H1 (cell line): ENCODE results near the gene CRABP2. TPM values are rescaled to one million over a fixed set of nuclear protein-coding genes. Genes with fewer than 3 reads are reported as not detected.

Source experiments
- CTCF ChIA-PET: fragments of 300-600 bp; sonication (Branson Sonifier 250); formaldehyde crosslinking; loops from one replicate; lab custom pipeline; 2021; ENCODE audit not compliant: partially characterized antibody; lab: Charles Lee
- POLR2A ChIA-PET: fragments of 300-600 bp; sonication (Branson Sonifier 250); formaldehyde crosslinking; loops from one replicate; lab custom pipeline; 2021; ENCODE audit warnings: inconsistent platforms; ENCODE audit not compliant: partially characterized antibody; lab: Charles Lee
- DNase-seq, 2 experiments: peaks; one replicate each; pipeline versions ENCODE4 v3.0.0 to v3.0.0-alpha.2; 2010 to 2022; ENCODE audit warnings: low spot score in 2 of 2, low read depth in 1 of 2, mixed read lengths in 1 of 2
- FAIRE-seq: peaks from 2 replicates; lab custom pipeline; 2011; peaks lifted over from hg19 to GRCh38; lab: Jason Lieb, UNC
- H2AFZ ChIP-seq: 2 replicates; pipeline ENCODE4 v1.8.1; 2012; ENCODE audit warnings: low read length, inconsistent platforms
- H2AK5ac ChIP-seq: 2 replicates; pipeline ENCODE4 v1.6.1; 2013; ENCODE audit warnings: low read depth, low read length
- H2BK120ac ChIP-seq: replicated peaks from 2 replicates; pipeline ENCODE3; 2013; ENCODE audit warnings: low read depth, low read length, inconsistent platforms
- H2BK12ac ChIP-seq: 2 replicates; pipeline ENCODE4 v1.6.1; 2013; ENCODE audit warnings: low read depth, low read length
- H2BK15ac ChIP-seq: 2 replicates; pipeline ENCODE4 v1.6.1; 2013; ENCODE audit warnings: low read length
- H2BK20ac ChIP-seq: 2 replicates; pipeline ENCODE4 v1.6.1; 2013; ENCODE audit warnings: low read length
- H2BK5ac ChIP-seq: 2 replicates; pipeline ENCODE4 v1.6.1; 2013; ENCODE audit warnings: low read depth, low read length
- H3K14ac ChIP-seq: 2 replicates; pipeline ENCODE4 v1.6.1; 2013; ENCODE audit warnings: inconsistent platforms; ENCODE audit not compliant: insufficient read length
- H3K18ac ChIP-seq: 2 replicates; pipeline ENCODE4 v1.6.1; 2013; ENCODE audit warnings: low read length; ENCODE audit errors: extremely low read depth
- H3K23ac ChIP-seq: 2 replicates; pipeline ENCODE4 v1.6.1; 2013; ENCODE audit warnings: inconsistent platforms; ENCODE audit not compliant: insufficient read length
- H3K23me2 ChIP-seq: 2 replicates; pipeline ENCODE4 v1.6.1; 2013; ENCODE audit warnings: low read depth, low read length
- H3K27ac ChIP-seq: 2 replicates; pipeline ENCODE4 v1.6.1; 2011; ENCODE audit warnings: low read depth, low read length, inconsistent platforms
- H3K27me3 ChIP-seq, 4 experiments: replicated peaks in 1 of 4; 1 replicate in 1 of 4; 2 replicates in 3 of 4; pipeline versions ENCODE4 v1.6.1 to v1.8.1; 2011 to 2013; ENCODE audit warnings: low read length in 3 of 4, mild to moderate bottlenecking in 3 of 4, inconsistent platforms in 2 of 4, mixed read lengths in 2 of 4, moderate library complexity in 1 of 4; ENCODE audit not compliant: control insufficient read depth in 3 of 4, insufficient read depth in 3 of 4; ENCODE audit errors: extremely low read depth in 1 of 4
- H3K36me3 ChIP-seq, 4 experiments: 2 replicates each; pipeline versions ENCODE4 v1.6.1 to v1.8.1; 2011 to 2013; ENCODE audit warnings: mild to moderate bottlenecking in 4 of 4, low read length in 3 of 4, moderate library complexity in 2 of 4, control low read depth in 1 of 4, inconsistent platforms in 1 of 4; ENCODE audit not compliant: insufficient read depth in 4 of 4, control insufficient read depth in 2 of 4
- H3K4ac ChIP-seq: replicated peaks from 2 replicates; pipeline ENCODE3; 2013; ENCODE audit warnings: low read length, low read depth, mixed read lengths, inconsistent platforms; ENCODE audit not compliant: insufficient read length
- H3K4me1 ChIP-seq, 4 experiments: replicated peaks in 1 of 4; 1 replicate in 1 of 4; 2 replicates in 3 of 4; pipeline versions ENCODE4 v1.6.1 to v1.8.1; 2011 to 2013; ENCODE audit warnings: low read length in 3 of 4, inconsistent platforms in 2 of 4, mixed read lengths in 1 of 4; ENCODE audit not compliant: insufficient read depth in 4 of 4, control insufficient read depth in 3 of 4
- H3K4me2 ChIP-seq, 2 experiments: 2 replicates each; pipeline versions ENCODE4 v1.6.1 to v1.8.1; 2011 to 2013; ENCODE audit warnings: low read depth in 2 of 2, low read length in 2 of 2, control low read depth in 1 of 2, inconsistent platforms in 1 of 2, mild to moderate bottlenecking in 1 of 2; ENCODE audit not compliant: insufficient read depth in 1 of 2
- H3K4me3 ChIP-seq, 4 experiments: fragments of 200-600, 300-600 bp in 1 of 4; sonication (generic), shearing (Covaris generic), sonication (Bioruptor Twin) in 1 of 4; 2 replicates each; pipeline versions ENCODE4 v1.5.1 to v1.8.1; 2011 to 2016; ENCODE audit warnings: low read length in 4 of 4, low read depth in 3 of 4, control low read depth in 2 of 4, inconsistent platforms in 2 of 4, mild to moderate bottlenecking in 2 of 4, mixed read lengths in 1 of 4, moderate library complexity in 1 of 4; ENCODE audit not compliant: insufficient read depth in 2 of 4; ENCODE audit errors: extremely low read depth in 1 of 4
- H3K56ac ChIP-seq: replicated peaks from 2 replicates; pipeline ENCODE3; 2013; ENCODE audit warnings: low read depth, mild to moderate bottlenecking, mixed read lengths, low read length, inconsistent platforms; ENCODE audit not compliant: insufficient read length
- H3K79me1 ChIP-seq: 2 replicates; pipeline ENCODE4 v1.6.1; 2013; ENCODE audit warnings: low read depth, low read length, control low read depth
- H3K79me2 ChIP-seq, 2 experiments: 2 replicates each; pipeline versions ENCODE4 v1.6.1 to v1.8.1; 2012 to 2013; ENCODE audit warnings: low read length in 2 of 2, mild to moderate bottlenecking in 2 of 2, inconsistent platforms in 1 of 2; ENCODE audit not compliant: insufficient read depth in 2 of 2, control insufficient read depth in 1 of 2
- H3K9ac ChIP-seq, 4 experiments: replicated peaks in 1 of 4; 1 replicate in 1 of 4; 2 replicates in 3 of 4; pipeline versions ENCODE4 v1.6.1 to v1.8.1; 2011 to 2013; ENCODE audit warnings: low read depth in 3 of 4, low read length in 3 of 4, control low read depth in 2 of 4, mild to moderate bottlenecking in 2 of 4, moderate library complexity in 2 of 4, inconsistent platforms in 1 of 4; ENCODE audit errors: extremely low read depth in 1 of 4
- H3K9me3 ChIP-seq, 2 experiments: 2 replicates each; pipeline versions ENCODE4 v1.6.1 to v1.8.1; 2012 to 2013; ENCODE audit warnings: mild to moderate bottlenecking in 2 of 2, moderate library complexity in 2 of 2, control low read depth in 1 of 2, inconsistent platforms in 1 of 2, low read depth in 1 of 2, low read length in 1 of 2, mixed read lengths in 1 of 2; ENCODE audit not compliant: insufficient read depth in 2 of 2
- H4K20me1 ChIP-seq, 2 experiments: replicated peaks in 1 of 2; 2 replicates each; pipeline versions ENCODE3 to v1.8.1; 2011 to 2013; ENCODE audit warnings: inconsistent platforms in 2 of 2, low read length in 2 of 2, mild to moderate bottlenecking in 1 of 2; ENCODE audit not compliant: insufficient read depth in 2 of 2, control insufficient read depth in 1 of 2
- H4K5ac ChIP-seq: 2 replicates; pipeline ENCODE4 v1.6.1; 2013; ENCODE audit warnings: low read length, low read depth, mixed read lengths, inconsistent platforms; ENCODE audit not compliant: insufficient read length
- H4K8ac ChIP-seq: 2 replicates; pipeline ENCODE4 v1.8.0; 2013; ENCODE audit warnings: mild to moderate bottlenecking, moderate library complexity, low read length, inconsistent platforms; ENCODE audit not compliant: insufficient read depth; ENCODE audit errors: extremely low read depth
- H4K91ac ChIP-seq: replicated peaks from 2 replicates; pipeline ENCODE3; 2013; ENCODE audit warnings: low read length, mixed read lengths, inconsistent platforms; ENCODE audit not compliant: insufficient read length
- POLR2A ChIP-seq, 2 experiments: IDR thresholded peaks; 1 replicate in 1 of 2; 2 replicates in 1 of 2; pipeline ENCODE4 v1.6.1; 2011; ENCODE audit warnings: low read depth in 2 of 2, low read length in 2 of 2, mild to moderate bottlenecking in 2 of 2; ENCODE audit errors: control extremely low read depth in 1 of 2
- POLR2AphosphoS5 ChIP-seq: IDR thresholded peaks from 2 replicates; pipeline ENCODE4 v1.6.1; 2011; ENCODE audit warnings: low read depth, low read length
- WGBS, 2 experiments: shearing (Covaris generic) in 1 of 2; methylation state at CpG; one replicate each; pipeline versions ENCODE4 v1.1.6 to v1.1.7; 2013 to 2015; ENCODE audit warnings: low lambda C conversion rate in 2 of 2, mixed read lengths in 2 of 2, inconsistent platforms in 1 of 2, low coverage in 1 of 2, missing lambda C conversion rate in 1 of 2; ENCODE audit not compliant: insufficient replicate concordance in 2 of 2, insufficient coverage in 1 of 2, insufficient read length in 1 of 2; ENCODE audit errors: extremely low coverage in 1 of 2, missing lambda C conversion rate in 1 of 2; 5-methylcytosine and 5-hydroxymethylcytosine counted together
- polyA plus RNA-seq, 7 experiments: library from polyadenylated mRNA; depleted of rRNA in 3 of 7; stranded (reverse) in 5 of 7; unstranded in 2 of 7; fragments of >200 nt in 5 of 7; fragments of 200-250 nt in 2 of 7; gene quantifications; 1 replicate in 5 of 7; 2 replicates in 1 of 7; 4 replicates in 1 of 7; pipeline versions ENCODE4 v1.2.1 to v1.2.3, GENCODE V29; 2011 to 2013; ENCODE audit warnings: missing spikeins in 2 of 7, mixed read lengths in 2 of 7
- total RNA-seq: library from RNA; stranded (reverse); fragmentation: NEBNext Ultra II Directional; extraction: Animal tissue kit (Norgen Biotek cat#: 25700); gene quantifications from 2 replicates; pipeline ENCODE4 v1.2.1, GENCODE V29; 2021
- TF ChIP-seq, protein P1 (sequence below): IDR thresholded peaks from 2 replicates; pipeline ENCODE4 v1.6.1; 2012; ENCODE audit warnings: low read length, inconsistent platforms

The CRABP2 gene
- total and polyA plus RNA-seq, 2 of the 8 experiments (the other 6 are each of a cell fraction or from before 2014, with no cell fraction given): 69.2 to 119 TPM

DNA sequence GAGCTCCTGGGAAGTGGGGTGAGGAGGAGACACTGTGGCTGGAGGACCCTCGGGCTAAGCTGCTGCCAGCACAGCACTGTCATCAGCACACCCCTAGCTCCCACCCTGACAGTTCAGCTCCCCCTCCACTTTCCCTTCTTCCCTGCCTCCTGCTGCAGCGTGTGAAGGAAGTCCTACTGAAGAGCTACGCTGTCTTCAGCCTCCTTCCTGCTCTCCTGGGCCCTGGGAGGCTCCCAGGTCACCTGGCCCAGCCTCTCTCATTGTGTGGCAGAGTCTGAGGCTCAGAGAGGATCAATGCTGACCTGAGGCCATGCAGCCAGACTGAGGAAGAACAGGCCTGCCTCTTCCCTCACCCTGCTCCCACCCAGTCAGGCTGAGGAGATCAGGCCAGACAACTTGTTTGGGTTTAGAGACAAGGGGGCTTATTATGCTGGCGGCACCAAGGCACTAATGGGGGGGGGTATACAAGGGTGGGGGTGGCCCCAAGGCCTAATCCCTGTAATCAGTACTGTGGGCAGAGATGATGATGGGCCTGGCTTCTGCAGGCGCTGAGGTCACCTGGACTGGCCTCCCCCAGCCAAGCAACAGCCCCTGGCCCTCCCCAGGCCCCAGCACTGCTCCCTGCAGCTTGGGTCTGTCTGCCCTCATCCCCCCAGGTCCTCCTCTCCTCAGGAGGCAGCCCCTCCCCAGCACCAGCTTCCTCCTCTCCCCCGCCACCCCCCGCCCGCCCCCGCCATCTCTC lies 37.2 kb downstream of the CRABP2 start:
- Histone ChIP-seq H3K23me2 (peaks cover 2% of the 10 kb centered on the region; the same call in 1 of the 2 replicates), H3K4ac (peak overlapping the region; percentile 70), H2BK12ac (peak overlapping the region; percentile 10; the same call in 1 of the 2 replicates), H4K8ac (no peak overlapping the region), H2BK15ac (peak overlapping the region; percentile 29), H2BK120ac (no peak overlapping the region), H3K27ac (no peak overlapping the region), H3K18ac (peak overlapping the region; percentile 86), H4K20me1 (peaks cover 0 to 1% of the 10 kb centered on the region in 2 experiments), H2BK20ac (no peak overlapping the region), H3K9ac (no peak overlapping the region), H3K4me2 (peak overlapping the region in 1 of 2 experiments; percentile 53; a peak in 3 of 4 replicates), H2AFZ (no peak overlapping the region), H3K56ac (no peak overlapping the region), H3K9me3 (no peaks in the 10 kb centered on the region), H3K27me3 (no peaks in the 10 kb centered on the region), H2BK5ac (peak overlapping the region; percentile 62), H3K4me1 (peaks cover 5 to 68% (median 52%) of the 10 kb centered on the region in 4 experiments), H4K5ac (peak overlapping the region; percentile 25), H4K91ac (peak overlapping the region; percentile 86), H3K14ac (no peak overlapping the region), H3K23ac (no peak overlapping the region), H3K79me1 (peaks cover 7% of the 10 kb centered on the region; the same call in 1 of the 2 replicates), H3K79me2 (peaks cover 0 to 9% of the 10 kb centered on the region in 2 experiments; a peak in 2 of 4 replicates), H2AK5ac (peak overlapping the region; percentile 99), H3K36me3 (peaks cover 4 to 23% (median 12%) of the 10 kb centered on the region in 4 experiments; a peak in 7 of 8 replicates), H3K4me3 (no peak overlapping the region)
- no peak for FAIRE-seq
- CTCF ChIA-PET: interaction anchor here (0.7 to 66.0 kb wide), 6 partner anchors 9 to 260 kb away, joined by 3 to 4284 read pairs (median 5); partner anchors contain the start of genes CRABP2, ISG20L2, METTL25B and NES
- WGBS, 2 experiments: 52% methylated on average over 4 of the region's 9 CpGs; no CpG with 5 or more reads in 1 of the 2 experiments
- peak in 1 of 2 experiments; percentile 58 for DNase-seq
- POLR2A ChIA-PET: interaction anchor here (0.6 to 12.0 kb wide), 14 partner anchors 8 to 89 kb away, joined by 3 to 419 read pairs (median 4); partner anchors contain the start of genes NES and TTC24
- TF ChIP-seq, protein P1, sequence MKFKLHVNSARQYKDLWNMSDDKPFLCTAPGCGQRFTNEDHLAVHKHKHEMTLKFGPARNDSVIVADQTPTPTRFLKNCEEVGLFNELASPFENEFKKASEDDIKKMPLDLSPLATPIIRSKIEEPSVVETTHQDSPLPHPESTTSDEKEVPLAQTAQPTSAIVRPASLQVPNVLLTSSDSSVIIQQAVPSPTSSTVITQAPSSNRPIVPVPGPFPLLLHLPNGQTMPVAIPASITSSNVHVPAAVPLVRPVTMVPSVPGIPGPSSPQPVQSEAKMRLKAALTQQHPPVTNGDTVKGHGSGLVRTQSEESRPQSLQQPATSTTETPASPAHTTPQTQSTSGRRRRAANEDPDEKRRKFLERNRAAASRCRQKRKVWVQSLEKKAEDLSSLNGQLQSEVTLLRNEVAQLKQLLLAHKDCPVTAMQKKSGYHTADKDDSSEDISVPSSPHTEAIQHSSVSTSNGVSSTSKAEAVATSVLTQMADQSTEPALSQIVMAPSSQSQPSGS: no peak
- peak; percentile 72 for TF ChIP-seq POLR2AphosphoS5
- TF ChIP-seq POLR2A (IDR thresholded peaks at IDR 0.05; ENCODE audit: control extremely low read depth in 1 of 2, low read depth in 2 of 2, low read length in 2 of 2): peak in 1 of 2 experiments; percentile 60; a peak in 1 of 3 replicates
